AG09319 (cell line): Measurements from ENCODE around the gene RPS6KA2.

Source experiments
- DNase-seq: peaks from one replicate; pipeline ENCODE4 v3.0.0-alpha.2; 2010; ENCODE audit warnings: low read depth; ENCODE audit errors: extremely low read depth
- TF ChIP-seq, protein P1 (sequence below): IDR thresholded peaks from 2 replicates; pipeline ENCODE4 v1.5.1; 2011; ENCODE audit warnings: low read depth, mild to moderate bottlenecking, inconsistent platforms, low read length, moderate library complexity

RPS6KA2 gene

GRCh38 chr6:166492092-166492741 is 134.8 kb downstream of the RPS6KA2 start:
- TF ChIP-seq, protein P1, sequence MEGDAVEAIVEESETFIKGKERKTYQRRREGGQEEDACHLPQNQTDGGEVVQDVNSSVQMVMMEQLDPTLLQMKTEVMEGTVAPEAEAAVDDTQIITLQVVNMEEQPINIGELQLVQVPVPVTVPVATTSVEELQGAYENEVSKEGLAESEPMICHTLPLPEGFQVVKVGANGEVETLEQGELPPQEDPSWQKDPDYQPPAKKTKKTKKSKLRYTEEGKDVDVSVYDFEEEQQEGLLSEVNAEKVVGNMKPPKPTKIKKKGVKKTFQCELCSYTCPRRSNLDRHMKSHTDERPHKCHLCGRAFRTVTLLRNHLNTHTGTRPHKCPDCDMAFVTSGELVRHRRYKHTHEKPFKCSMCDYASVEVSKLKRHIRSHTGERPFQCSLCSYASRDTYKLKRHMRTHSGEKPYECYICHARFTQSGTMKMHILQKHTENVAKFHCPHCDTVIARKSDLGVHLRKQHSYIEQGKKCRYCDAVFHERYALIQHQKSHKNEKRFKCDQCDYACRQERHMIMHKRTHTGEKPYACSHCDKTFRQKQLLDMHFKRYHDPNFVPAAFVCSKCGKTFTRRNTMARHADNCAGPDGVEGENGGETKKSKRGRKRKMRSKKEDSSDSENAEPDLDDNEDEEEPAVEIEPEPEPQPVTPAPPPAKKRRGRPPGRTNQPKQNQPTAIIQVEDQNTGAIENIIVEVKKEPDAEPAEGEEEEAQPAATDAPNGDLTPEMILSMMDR: no peak
- DNase-seq: no peak

GRCh38 chr6:166490671-166491500 is 136.2 kb downstream of the RPS6KA2 start:
- TF ChIP-seq, protein P1: no peak
- no peak for DNase-seq

- no peak for DNase-seq
- TF ChIP-seq, protein P1: no peak
Observed at GRCh38 chr6:166489301-166490155, 137.5 kb downstream of the RPS6KA2 start.

DNA sequence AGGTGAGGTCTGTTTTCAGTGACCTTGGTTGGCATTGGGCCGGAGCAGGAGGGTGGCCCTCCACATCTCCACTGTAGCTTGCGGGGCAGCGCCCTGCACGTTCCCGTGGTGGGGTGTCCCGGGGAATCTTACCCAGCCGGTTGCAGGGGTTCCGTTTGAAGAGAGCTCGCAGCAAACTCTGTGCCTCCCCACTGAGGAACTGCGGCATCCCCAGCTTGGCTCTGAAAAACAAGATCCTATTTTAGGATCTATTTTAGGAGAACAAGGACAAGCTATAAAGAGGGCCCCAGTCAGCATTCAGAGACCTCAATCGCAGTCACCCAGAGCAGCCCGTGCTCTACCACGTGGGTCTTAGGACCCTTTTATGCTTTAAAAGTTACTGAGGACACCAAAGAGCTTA is 138.3 kb downstream of the RPS6KA2 start:
- TF ChIP-seq, protein P1: no peak
- DNase-seq: no peak

DNA sequence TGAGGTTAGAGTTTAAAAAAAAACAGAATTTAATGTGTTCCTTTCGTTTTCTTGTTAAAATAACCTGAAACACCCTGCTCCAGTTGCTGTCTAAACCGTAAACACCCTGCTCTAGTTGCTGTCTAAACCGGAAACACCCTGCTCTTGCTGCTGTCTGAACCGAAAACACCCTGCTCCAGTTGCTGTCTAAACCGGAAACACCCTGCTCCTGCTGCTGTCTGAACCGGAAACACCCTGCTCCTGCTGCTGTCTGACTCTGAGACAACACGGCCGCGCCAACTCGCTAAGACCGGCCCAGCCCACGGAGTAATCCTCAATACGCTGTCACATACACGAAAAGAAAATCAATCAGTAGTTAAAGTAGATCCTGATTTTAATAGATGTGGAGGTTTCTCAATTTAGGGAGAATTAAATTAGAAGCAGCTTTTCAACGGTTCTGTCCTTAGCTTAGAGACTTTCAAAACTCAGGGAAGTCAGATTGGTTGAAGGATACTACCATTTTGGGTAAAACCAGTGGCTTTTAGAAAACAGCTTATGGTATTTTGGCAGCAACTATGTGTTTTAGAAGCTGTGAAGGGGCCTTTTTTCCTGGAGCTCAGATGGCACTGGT is 138.9 kb downstream of the RPS6KA2 start:
- TF ChIP-seq, protein P1: no peak
- no peak for DNase-seq

DNA sequence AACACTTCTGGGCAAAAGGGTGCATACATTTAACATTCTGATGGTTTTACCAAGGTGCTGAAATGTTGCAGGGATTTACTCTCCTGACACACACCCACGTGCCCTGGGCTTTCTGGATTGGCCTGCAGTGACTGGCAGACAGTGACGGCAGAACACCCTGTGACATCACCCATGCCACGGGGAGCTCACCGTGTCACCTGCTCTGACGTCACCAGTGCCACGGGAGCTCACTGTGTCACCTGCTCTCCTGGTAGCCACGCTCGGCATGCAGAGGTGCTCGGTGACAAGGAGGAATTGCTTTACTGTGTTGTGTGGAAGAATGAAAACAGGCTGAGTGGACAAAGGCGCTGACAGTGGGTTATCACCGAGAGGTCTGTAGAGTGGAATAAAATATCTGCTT is 139.9 kb downstream of the RPS6KA2 start:
- no peak for DNase-seq
- TF ChIP-seq, protein P1: no peak

DNA sequence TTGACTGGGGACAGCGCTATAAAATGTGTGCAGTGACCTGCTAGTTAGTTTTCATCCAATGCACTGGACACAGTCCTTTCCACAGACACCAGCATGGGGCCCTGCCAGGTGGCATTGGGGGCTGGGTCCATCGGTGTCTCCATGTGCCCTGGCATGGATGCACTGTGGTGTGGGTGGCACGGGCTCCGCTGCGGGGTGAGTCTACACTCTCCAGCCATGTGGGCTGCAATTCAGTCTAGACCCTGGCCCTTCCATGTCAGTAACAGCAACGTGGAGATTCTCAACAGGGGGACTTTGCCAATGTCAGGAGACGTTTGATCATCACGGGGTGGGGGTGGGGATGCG is 140.5 kb downstream of the RPS6KA2 start:
- TF ChIP-seq, protein P1: no peak
- no peak for DNase-seq
